ENCODE measurements around the gene URI1.
"Not testable (repeated sequence)": the region's sequence is repeated elsewhere in the genome, so short reads cannot be mapped to it uniquely, and the experiment has no call there.

URI1 gene

GRCh38 chr19:29962793-29963192 is 20.8 kb downstream of the URI1 start:
- in situ Hi-C loops (cut with HindIII; ENCODE audit: low pct_ligation_motif_present, low sequenced_read_pairs), result no loop called here
- Histone ChIP-seq H3K36me3 (replicated peaks) (no peaks in the 10 kb centered on the region), H3K27ac (no peak overlapping the region), H3K4me3 (ENCODE audit: low read depth, low read length) (no peak overlapping the region), H3K27me3 (replicated peaks) (no peaks in the 10 kb centered on the region)
- TF ChIP-seq, protein P1, sequence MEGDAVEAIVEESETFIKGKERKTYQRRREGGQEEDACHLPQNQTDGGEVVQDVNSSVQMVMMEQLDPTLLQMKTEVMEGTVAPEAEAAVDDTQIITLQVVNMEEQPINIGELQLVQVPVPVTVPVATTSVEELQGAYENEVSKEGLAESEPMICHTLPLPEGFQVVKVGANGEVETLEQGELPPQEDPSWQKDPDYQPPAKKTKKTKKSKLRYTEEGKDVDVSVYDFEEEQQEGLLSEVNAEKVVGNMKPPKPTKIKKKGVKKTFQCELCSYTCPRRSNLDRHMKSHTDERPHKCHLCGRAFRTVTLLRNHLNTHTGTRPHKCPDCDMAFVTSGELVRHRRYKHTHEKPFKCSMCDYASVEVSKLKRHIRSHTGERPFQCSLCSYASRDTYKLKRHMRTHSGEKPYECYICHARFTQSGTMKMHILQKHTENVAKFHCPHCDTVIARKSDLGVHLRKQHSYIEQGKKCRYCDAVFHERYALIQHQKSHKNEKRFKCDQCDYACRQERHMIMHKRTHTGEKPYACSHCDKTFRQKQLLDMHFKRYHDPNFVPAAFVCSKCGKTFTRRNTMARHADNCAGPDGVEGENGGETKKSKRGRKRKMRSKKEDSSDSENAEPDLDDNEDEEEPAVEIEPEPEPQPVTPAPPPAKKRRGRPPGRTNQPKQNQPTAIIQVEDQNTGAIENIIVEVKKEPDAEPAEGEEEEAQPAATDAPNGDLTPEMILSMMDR (IDR thresholded peaks at IDR 0.05; ENCODE audit: low read depth, low read length, missing control alignments), result no peak
- no peak for DNase-seq

DNA sequence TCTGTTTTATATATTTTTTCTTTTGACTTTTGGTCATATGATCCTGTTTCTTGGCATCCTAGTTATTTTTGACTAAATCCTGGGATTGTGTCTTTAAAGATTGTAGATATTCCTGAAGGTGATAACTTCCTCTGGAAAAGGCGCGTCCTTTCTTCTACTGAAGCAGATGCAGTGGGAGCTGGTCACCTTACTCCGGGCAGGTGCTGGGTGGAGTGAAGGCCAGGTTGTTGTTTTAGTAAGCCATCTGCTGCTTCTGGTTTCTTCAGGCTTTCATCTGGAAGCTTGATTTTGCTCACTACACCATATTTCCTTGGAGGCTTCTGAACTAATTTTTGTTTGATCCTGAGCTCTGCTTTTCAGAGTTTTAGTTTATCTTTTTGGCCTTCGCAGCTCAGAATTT is 21.5 kb downstream of the URI1 start:
- TF ChIP-seq, protein P1 (IDR thresholded peaks at IDR 0.05; ENCODE audit: low read depth, low read length, missing control alignments), result no peak
- DNase-seq, result no peak
- in situ Hi-C loops (cut with HindIII; ENCODE audit: low pct_ligation_motif_present, low sequenced_read_pairs), result no loop called here
- Histone ChIP-seq H3K27me3 (replicated peaks) (no peaks in the 10 kb centered on the region), H3K27ac (no peak overlapping the region), H3K4me3 (ENCODE audit: low read depth, low read length) (no peak overlapping the region), H3K36me3 (replicated peaks) (no peaks in the 10 kb centered on the region)

DNA sequence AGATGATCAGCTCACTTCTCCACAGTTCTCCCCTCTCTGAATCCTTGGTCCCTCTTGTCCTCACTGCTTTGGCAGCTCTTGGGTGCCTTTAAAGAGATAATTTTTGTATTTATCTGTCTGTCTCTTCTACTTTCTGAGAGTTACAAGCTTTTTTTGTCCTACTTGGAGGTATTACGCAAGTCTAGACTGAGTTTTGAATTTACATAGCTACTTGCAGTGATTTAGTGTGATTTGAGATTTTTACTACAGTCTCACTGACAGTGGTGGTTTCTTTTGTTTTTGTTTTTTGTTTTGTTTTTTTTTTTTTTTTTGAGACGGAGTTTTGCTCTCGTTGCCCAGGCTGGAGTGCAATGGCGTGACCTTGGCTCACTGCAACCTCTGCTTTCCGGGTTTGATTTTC is 22.1 kb downstream of the URI1 start:
- TF ChIP-seq, protein P1 (IDR thresholded peaks at IDR 0.05; ENCODE audit: low read depth, low read length, missing control alignments), result no peak
- DNase-seq, result no peak
- in situ Hi-C loops (cut with HindIII; ENCODE audit: low pct_ligation_motif_present, low sequenced_read_pairs), result no loop called here
- H3K36me3 ChIP-seq (replicated peaks), result no peaks in the 10 kb centered on the region
- H3K27me3 ChIP-seq (replicated peaks), result no peaks in the 10 kb centered on the region
- no peak overlapping the region for H3K4me3 ChIP-seq (ENCODE audit: low read depth, low read length)
- H3K27ac ChIP-seq, result no peak overlapping the region

- DNase-seq, result no peak
- H3K27ac ChIP-seq, result no peak overlapping the region
- in situ Hi-C loops (cut with HindIII; ENCODE audit: low pct_ligation_motif_present, low sequenced_read_pairs), result no loop called here
- TF ChIP-seq, protein P1 (IDR thresholded peaks at IDR 0.05; ENCODE audit: low read depth, low read length, missing control alignments), result no peak
- no peaks in the 10 kb centered on the region for H3K36me3 ChIP-seq (replicated peaks)
- no peaks in the 10 kb centered on the region for H3K27me3 ChIP-seq (replicated peaks)
- no peak overlapping the region for H3K4me3 ChIP-seq (ENCODE audit: low read depth, low read length)
Observed at GRCh38 chr19:29965492-29965891, 23.5 kb downstream of the URI1 start.

GRCh38 chr19:29966142-29966541 is 24.1 kb downstream of the URI1 start:
- peak overlapping the region; percentile 25 for H3K27ac ChIP-seq
- in situ Hi-C loops (cut with HindIII; ENCODE audit: low pct_ligation_motif_present, low sequenced_read_pairs); H3K4me3 ChIP-seq (ENCODE audit: low read depth, low read length); DNase-seq; H3K36me3 ChIP-seq (replicated peaks); H3K27me3 ChIP-seq (replicated peaks): not testable (repeated sequence)

GRCh38 chr19:29966588-29967249 is 24.7 kb downstream of the URI1 start:
- in situ Hi-C loops (cut with HindIII; ENCODE audit: low pct_ligation_motif_present, low sequenced_read_pairs), result no loop called here
- no peak overlapping the region for H3K4me3 ChIP-seq (ENCODE audit: low read depth, low read length)
- no peaks in the 10 kb centered on the region for H3K27me3 ChIP-seq (replicated peaks)
- H3K36me3 ChIP-seq (replicated peaks), result no peaks in the 10 kb centered on the region
- TF ChIP-seq, protein P1 (IDR thresholded peaks at IDR 0.05; ENCODE audit: low read depth, low read length, missing control alignments), result no peak
- no peak overlapping the region for H3K27ac ChIP-seq
- no peak for DNase-seq

Data from brain microvascular endothelial cell (primary cell).